NAMALWA (cell line): ENCODE data around the gene CYP8B1.

Experiments used
- DNase-seq: peaks from one replicate; pipeline ENCODE4 v3.0.0-alpha.2; 2015; ENCODE audit warnings: low spot score

The CYP8B1 gene

DNA sequence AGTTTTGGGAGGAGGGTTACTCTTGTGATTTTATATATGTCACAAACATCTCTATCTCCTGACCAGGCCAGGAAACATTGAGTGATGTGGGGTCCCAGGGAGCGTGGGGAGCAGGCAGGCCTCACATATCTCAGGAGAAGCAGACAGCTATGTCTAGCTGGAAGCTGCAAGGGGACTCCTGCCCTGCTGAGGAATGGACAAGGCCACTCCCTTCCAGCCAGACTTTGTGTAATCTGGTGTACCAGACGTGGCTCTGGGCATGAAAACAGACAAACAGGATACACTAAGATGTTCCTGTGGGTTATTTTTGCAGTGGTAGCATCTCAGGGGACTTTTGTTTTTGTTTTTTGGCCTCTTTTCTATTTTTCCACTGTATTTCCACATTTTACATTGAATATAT, 23.2 kb downstream of the CYP8B1 start:
- DNase-seq: no peak

DNA sequence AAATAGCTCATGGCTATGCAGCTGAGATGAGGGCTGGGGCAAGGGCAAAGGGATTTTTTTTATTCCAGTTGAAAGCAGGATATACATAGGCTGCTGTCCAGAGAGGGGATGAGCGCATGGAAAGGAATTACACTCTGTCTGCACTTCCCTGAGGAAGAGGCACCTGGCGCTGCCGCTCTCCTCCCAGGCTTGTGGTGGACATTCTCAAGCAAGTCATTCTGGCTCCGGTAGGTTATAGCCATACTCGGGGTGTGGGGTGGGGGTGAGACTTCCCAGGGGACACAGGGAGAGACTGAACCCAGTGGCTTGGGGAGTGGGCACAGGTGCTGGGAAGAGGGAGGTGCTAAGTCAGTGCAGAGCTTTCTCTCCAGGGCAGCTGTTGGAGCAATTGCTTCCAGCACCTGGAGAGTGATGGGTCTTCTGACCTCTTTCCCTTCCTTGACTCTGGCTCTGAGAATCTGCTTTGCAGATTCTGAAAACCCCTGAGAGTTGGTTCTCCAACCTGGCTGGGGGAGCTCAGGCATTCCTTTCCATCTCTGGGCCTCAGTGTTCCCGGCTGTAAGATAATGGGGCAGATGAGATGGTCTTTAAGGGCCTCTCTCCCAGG, 24.3 kb downstream of the CYP8B1 start:
- DNase-seq: no peak

DNA sequence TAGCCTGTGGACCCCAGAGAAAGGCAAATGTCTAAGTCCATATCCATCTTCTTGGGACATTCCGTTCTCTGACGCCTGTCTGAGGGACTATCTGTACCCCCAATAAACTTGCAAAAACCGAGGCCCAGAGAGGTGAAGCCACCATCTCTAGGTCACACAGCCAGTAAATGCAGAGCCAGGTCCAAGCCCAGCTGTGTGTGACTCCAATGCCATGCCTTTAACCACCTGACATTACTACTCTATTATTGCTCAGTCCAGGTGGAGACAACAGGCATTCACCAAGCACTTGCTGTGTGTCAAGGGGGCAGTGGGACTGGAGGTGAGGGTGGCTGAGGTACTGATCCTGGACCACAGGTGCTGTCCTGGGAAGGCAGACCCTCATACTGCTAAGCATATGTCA, 25.4 kb downstream of the CYP8B1 start:
- DNase-seq: no peak

DNA sequence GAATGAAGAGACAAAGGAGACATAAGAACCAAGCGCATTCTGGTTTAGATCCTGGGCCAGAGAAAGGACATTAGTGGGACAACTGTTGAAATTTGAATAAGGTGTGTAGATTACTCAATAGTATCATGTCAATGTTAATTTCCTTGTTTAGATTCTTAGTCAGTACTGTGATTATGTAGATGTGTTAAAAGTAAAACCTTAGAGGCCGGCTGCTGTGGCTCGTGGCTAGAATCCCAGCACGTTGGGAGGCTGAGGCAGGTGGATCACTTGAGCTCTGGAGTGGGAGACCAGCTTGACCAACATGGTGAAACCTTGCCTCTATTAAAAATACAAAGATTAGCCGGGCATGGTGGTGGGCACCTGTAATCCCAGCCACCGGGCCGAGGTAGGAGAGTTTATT, 26.7 kb downstream of the CYP8B1 start:
- DNase-seq: no peak

DNA sequence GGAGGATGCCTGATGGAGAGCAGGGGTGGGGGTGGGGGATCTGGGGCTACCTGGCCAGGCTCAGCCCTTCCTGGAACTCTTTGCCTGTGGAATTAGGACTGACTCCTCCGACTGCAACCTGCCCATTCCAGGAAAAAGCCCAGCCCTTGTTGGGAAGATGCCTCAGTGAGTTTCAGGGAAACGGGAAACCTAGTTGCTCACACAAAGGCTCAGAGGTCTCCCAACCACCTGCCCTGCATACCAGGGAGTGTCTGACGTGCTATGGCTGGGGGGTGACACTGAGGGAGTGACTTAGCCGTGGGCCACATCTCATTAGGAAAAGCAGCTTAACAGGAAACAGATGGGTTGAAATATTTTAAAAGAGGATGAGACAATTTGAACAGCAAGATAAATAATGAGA, 27.9 kb downstream of the CYP8B1 start:
- DNase-seq: no peak

DNA sequence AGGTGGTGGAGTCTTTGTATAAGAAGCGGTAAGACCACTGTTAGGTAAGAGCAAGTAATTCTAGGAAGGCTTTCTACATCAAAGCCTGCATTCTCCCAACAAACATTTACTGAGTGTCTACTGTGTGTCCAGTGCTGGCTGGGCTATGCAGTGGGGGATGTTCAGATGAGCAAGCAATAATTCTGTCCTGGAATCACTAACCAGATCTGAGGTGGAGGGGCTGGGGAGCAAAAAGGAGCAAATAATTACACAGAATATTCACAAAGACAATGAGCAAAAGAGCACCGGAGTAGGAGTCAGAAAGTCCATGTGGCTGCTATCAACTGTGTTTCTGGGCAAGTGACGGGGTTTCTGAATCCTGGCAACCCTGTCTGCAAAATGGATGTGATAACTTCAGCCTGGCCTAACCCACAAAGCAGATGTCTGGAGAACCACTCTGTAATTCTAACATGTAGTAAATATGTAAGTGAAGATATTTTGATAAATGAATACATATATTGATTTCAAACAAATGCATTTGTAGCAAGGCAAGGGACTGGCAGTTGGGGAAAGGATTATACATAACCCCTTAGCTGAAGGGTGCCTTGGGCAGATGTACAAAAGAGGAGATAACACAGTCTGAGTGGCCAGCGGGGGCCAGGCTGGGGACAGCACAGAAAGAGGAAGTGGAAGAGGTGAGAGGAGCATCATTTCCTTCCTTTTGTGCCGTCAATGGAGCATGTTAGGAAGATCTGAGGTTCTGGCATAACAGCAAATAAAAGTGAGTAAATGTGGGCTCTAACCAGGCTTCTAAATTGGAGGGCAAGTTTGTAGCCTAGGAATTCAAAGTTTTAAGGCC, 28.8 kb downstream of the CYP8B1 start:
- DNase-seq: peak; percentile 25

DNA sequence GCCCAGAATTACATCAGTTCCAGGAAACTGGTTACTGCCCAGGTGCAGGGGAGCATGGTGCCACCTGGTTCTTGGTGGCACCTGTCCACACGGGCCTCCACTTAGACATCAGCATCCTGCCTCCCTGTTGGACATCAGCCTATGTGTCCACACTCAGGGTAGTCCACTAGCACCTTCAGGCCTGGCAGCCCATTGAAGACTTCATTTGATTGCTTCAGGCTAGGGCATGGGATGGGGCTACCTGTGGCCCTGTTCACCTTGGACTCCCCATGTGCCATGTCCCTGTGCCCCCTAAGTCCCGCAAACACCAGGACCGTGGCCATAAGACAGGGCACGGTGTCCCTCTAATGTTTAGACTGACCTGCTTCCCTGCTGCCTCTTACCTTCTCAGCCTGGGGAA, 30.9 kb downstream of the CYP8B1 start:
- no peak for DNase-seq

DNA sequence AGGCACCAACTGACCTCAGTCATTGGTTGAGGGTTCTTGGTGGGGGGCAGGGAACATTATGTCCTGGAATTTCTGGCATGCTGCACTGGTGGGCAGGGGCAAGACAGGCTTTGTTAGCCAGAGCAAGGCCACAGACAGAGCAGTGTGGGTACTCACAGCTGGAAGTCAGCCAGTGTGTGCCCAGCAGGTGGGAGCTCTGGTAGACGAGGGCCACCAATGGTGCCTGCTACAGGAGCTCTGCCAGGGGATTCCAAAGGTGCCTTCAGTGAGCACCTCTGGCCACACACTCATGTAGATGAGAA, 31.3 kb downstream of the CYP8B1 start:
- DNase-seq: no peak

DNA sequence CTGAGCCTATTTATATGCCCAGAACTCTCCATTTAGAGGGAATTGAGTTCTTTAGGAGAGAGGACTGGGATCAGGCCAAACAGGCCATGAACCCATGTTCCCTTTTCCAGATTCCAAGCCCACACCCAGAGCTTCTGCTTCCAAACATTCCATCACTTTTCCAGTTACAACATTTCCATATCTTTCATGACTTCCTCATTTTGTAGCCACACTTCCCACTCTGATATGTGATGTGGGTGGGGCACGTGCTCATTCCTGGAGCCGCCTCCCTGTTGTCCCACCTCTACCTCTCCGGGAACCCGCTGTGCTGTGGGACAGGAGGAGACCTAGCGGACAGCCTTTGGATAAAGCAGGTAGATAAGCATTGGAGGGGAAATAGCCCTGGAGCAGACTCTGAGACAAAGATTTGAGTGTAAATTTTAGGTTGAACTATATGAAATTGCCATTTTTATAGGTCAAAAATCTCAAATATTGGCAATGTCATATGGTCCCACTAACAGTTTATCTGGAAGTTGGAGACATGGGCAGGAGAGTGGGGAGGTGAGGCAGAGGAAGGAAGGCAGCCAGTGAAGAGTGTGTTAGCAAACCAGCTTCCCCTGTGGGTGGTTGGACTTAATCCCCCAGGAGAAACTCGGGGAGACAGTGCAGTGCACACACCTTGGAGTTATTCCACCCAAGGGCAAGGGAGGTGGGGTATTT, 31.8 kb downstream of the CYP8B1 start:
- DNase-seq: no peak

DNA sequence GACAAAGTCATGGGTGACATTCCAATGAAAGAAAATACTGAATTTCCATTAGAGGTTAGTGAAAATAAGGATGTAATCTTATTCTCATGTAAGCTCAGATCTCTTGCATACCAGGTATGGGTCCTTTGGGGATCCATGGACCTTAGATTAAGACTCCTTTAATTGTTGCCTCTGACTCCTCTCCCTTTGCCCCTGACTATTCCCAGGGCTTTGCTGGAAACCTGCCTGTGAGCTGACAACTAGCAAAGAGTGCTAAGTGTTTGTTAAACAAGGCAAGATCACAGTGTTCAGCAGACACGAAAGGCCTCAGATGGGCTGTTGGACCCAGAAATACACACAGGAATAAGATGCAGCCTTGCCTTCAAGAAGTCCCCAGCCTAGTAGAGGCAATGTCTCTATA, 34.3 kb downstream of the CYP8B1 start:
- no peak for DNase-seq

DNA sequence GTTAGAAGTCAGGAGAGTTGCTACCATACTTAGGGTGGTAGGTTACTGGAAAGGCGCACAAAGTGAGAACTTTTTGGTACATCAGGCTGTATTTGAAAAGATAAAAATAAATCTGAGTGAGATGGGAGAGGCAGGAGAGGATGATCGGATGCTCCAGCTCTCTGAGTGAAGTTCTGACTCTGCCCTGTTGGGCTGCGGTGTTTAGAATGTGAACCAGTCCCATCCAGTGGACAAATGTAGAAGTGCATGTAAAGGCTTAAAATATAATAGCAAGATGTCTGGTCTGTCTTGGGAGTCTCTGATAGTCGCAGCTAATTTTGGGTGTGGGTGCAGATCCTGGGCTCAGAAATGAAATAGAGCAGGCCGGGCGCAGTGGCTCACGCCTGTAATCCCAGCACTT, 36.1 kb downstream of the CYP8B1 start:
- peak; percentile 76 for DNase-seq

DNA sequence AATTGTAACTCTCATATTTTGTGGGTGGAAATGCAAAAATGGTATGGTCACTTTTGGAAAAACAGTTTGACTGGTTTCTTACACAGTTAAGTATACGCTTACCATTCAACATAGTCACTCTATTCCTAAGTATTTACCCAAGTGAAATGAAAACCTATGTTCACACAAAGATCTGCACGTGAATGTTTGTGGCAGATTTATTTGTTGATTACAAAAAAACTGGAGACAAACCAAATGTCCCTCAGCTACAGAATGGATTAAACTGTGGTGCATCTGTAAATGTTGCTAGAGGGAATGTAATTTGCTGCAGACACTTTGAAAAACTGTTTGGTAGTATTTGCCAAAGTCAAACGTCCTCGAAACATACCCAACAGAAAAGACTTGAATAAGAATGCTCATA, 37.1 kb downstream of the CYP8B1 start:
- no peak for DNase-seq

DNA sequence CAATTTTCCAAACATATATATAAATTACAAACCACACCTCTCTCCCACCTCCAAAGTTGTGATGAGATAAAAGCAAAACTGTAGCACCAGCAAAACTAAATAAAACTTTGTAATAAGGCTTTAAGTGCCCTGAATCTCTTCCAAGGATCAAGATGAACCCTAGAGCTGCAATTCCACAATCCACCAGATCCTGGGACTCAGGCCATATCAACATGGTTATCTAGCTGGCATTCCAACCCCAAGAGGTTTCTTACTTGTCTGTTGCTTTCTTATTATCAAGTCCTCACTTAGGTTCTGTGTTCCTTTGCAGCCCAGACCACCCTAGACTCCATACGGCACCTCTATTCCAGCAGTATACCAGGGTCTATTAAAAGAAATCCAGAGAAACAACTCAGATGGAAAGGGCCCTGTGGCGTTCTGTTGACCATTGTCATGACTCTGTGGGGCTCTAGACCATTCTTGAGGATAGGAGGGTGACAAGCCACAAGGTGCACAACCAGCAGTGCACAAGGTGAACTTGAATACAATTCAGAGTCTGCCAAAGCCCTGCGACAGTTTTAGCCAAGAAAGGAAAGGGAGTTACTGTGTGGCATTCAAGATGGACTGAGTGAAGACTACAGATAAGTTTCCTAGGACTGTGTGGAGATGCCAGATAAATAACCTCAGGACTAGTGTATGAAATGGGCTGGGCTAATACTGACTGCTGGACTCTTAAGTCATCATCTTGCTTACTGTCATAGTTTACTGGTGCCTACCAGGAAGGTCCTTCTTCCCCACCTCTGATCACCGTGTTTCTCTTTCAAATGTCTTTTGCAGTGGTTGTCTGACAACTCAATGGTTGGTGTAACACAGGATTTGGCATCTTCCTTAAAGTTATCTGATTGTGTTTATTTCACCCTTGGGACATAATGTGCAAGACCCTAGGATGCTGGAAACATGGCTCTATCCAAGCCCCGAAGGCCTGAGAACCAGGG, 39.2 kb downstream of the CYP8B1 start:
- DNase-seq: no peak

DNA sequence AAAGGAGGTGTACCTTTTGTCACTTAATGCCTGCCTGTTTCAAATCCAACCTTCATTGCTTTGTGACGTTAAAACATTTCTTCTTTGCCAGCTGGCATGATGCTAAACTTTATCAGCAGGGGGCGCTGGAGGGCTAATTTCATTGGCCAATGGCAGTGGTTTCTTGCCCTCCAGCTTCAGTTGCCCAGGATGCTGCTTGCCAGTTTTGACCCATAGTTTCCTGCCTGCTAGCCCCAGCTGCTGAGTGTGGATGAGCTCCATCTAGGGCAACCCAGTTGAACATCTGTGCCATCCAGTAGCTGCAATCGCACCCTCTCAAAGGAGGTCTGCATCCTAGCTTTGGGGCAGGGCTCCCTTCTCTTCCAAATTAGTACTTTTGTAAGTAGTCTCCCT, 44.4 kb downstream of the CYP8B1 start:
- DNase-seq: peak; percentile 82

DNA sequence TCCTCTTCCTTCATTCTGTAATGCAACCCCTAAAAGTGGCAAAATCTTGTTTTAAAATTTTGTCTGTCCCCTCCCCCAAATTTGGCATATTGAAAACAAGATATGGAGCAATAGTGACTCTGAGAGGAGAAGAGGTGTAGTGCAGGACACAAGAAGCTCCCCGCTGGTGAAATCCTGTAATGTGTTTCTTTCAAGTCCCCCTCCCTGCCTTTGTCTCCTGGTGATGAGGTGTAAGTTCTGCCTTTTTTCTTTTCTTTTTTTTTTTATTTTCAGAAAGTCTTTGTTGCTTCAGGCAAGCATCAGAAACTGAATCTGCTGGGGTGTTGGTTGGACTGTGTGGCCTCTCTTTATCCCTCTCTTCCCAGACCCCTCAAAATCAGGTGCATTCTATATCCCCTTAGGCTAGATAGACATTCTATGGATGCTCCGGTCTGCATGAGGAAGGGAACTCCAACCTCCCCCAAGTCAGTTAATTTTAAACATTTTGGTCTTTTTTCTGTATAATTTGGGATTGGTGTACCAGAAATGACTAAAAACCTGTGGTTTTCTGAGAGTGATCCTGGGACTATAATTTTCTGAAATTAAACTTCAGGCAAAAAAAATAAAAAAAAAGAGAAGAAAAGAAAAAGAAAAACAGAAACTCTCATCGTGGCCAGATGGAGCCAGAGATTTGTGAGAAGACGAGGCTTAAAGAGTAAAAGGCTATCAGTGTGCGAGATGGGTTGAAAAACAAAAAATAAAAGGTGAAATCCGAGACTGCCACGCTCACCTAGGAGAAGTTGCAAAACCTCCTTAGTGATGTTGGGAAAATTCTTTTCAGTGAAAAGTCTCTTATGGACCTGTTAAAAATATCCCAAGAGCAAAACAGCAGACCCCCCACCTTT, 45.0 kb downstream of the CYP8B1 start:
- DNase-seq: peak; percentile 51

DNA sequence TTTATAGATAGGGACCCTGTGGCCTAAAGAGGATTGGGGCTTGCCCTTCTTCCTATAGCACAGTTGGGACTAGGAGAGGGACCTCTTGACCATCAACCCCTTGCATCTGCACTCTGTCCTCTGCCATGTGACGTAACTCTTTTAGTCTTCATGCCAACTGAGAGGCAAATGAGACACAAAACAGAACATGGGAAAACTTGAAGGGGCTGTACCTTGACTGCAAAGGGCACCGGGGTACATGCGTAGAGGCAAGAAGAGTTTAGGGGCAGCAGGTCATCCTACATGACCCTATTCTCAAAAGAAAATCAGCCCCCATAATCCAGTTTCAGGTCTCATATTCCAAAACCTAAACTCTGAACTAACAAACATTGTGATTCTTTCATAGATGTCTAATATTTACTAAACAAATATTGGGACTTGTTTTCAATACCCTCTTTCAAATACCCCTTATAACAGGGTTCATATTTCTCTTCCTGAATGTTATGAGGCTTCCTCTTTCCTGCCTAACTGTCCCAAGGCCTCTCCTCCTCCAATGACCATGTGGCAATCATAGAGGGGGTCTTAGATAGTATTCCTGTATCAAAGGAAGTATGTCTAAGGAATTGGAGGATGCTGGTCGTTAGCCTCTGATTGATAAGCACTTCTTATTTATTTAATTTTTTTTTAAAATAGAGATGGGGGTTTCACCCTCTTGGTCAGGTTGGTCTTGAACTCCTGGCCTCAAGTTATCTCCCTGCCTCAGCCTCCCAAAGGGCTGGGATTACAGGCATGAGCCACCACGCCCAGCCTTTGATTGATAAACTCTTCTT, 45.8 kb downstream of the CYP8B1 start:
- no peak for DNase-seq

DNA sequence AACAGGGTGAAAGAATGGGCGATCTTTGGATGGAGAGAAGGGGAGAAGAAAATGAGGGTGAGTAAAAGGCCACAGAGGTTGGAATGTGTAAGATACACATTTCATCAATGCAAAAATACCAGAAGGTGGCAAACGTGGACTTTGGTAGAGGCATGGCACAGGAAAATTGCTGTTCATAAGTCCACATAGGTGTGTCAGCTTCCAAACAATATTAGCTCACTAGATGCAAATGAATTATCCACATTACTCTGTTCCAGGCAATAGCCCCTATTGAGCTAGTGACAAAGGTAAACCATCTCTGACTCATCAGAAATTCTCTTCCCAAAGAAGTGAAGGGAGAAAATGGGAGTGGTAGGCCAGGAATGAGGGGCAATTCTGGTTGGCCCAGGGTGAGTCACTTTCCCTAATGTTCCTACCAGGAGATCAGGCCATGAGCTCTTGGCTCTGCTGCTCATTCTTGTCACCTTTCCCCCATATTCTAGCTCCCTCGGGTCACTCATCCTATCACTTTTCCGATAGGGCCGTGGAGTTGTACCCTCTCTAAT, 46.5 kb downstream of the CYP8B1 start:
- DNase-seq: no peak

DNA sequence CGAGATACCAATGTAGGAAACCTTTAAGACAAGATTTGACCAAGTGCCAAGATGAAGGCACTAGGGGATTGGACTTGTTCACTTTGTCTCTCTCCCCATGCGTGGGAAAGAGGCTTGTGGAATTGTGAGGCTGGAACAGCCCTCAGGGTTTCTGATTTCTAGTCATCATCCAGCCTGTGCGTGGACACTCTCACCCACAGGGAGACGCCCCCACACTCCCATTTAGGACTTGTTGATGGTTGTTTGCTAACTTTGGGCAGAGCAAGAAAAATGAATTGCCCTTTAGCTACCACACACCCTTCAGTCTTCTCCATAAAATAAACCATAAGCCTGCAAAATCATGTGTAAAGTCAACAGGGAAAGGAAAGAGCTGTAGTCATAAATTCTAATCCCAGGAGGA, 48.0 kb downstream of the CYP8B1 start:
- no peak for DNase-seq

DNA sequence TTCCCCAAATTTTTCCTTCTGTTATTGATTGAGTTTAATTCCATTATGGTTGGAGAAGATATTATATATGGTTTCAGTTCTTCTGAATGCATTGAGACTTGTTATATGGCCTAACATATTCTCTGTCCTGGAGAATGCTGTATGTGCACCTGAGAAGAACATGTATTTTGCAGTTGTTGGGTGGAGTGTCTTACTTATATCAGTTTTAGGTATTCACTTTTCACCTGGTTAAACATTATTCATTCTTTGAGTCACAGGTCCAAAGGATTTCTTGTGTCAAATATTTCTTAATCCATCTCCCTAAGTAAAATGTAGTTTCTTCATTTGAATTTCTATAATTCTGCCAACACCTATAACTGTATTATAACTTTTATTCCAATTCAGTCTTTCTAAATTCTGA, 48.7 kb downstream of the CYP8B1 start:
- no peak for DNase-seq

DNA sequence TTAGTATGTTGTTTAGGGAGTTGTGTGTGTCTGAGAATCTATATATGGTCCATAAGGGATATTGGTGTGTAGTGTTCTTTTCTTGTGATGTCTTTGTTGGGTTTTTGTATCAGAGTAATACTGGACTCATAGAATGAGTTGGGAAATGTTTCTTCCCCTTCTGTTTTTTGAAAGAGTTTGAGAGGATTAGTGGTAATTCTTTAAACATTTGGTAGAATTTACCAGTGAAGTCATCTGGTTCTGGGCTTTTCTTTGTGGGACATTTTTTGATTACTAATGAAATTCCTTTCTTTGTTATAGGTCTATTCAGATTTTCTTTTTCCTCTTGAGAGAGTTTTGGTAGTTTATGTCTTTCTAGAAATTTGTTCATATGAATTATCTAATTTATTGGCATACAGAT, 49.5 kb downstream of the CYP8B1 start:
- no peak for DNase-seq
